Stimulated activated CD4-positive, alpha-beta T cell treated with anti-CD3 and anti-CD28 coated beads, TNF-alpha, amount 100 ng/mL, for 1 hour (primary cell): Measurements from ENCODE around the gene RPTOR.

Experiments
- DNase-seq, 3 donors: peaks; one replicate each; pipeline ENCODE4 v3.0.0-alpha.2; 2020; ENCODE audit warnings: low read depth in 3 of 3, low spot score in 1 of 3

RPTOR gene

DNA sequence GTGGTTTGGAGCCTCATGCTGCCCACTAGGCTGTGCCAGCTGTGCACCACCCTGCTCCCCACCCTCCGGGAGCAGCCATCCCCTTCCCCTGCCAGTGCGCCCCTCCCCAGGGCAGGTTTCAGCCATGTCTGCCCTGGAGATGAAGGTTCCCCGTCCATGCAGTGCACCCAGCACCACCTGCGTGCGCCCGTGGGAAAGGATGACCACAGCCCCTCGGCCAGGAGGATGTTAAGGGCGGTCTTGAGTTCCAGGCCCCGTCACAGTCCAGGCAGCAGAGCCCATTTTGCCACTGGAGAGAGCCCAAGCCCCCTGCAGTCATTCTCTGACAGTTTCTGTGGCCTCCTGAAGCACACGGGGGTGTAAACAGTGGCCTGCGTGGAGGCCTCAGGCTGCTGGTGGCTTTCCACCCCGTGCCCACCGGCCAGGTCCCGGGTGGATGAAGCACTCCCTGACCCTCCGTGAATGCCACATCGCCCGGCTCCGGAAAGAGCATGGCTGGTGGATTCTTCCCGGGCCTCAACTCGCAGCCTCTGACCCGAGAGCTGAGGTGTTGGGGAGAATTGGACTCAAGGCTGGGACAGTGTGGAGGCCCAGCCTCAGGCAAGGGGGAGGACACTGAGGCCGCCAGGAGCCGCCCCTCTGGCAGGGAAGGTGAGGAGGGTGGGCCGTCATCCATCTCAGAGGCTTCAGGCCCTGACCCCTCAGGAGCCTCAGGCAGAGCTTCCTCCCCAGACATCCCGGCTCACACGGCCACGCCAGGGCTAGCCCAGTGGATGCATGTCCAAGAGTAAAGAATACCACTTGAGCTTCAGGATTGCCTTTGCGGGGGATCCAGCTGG is 377.3 kb downstream of the RPTOR start:
- no peak for DNase-seq

DNA sequence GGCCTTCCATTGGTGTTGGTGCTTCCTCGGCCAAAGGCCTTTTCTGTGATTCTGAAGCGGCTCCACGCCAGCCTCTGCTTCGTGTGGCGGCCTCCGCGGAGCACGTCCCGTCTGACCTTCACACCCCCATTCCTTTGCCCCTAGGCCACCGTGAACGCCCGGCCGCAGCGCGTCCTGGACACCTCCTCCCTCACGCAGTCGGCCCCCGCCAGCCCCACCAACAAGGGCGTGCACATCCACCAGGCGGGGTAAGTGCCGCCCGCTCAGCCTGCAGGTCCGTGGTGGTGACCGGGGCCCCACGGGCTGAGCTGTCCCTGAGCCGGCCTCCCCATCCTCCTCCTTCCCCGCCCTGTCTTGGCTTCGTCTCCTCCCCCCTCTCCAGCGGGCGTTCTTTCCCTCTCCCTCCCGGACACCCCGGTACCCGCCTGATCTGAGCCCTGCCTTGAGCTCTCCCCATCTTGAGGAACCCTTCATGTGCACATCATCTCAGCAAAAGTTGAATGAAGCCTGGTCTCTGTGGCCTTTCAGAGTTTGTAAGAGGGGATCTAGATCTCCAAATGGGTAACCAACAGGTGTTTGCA is 378.0 kb downstream of the RPTOR start:
- DNase-seq, result no peak

DNA sequence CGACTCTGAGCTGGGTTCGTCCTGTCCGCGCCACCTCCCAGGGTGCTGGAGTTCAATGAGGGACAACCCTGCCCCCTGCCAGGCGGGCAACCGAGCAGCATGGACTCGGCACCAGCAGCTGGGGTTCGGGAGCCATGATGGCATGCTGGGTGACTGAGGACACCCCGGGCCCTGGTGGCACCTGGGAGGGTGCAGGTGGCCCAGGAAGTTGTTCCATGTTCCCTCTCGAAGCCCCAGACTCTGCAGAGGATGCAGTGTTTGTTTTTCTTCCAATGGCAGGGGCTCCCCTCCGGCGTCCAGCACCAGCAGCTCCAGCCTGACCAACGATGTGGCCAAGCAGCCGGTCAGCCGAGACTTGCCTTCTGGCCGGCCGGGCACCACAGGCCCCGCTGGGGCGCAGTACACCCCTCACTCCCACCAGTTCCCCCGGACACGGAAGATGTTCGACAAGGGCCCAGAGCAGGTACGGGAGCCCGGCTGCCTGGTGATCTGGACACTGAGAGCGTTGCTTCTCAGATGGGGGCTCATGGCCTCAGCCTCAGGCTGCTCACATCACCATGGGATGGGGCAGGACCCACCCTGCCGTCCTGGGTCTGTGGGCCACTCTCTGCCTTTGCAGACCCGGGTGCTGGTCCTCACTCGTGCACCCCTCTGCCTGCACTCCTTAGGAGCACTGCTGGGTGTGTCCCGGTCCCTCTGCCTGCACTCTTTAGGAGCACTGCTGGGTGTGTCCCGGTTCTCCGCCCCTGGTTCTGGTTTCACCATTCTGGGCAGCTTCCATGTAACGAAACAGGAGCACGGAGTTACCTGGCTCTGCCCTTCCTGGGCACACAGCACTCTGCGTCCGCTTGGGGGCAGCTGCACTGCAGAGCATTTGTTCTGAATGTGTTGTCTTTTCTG is 378.8 kb downstream of the RPTOR start:
- DNase-seq, result no peak

DNA sequence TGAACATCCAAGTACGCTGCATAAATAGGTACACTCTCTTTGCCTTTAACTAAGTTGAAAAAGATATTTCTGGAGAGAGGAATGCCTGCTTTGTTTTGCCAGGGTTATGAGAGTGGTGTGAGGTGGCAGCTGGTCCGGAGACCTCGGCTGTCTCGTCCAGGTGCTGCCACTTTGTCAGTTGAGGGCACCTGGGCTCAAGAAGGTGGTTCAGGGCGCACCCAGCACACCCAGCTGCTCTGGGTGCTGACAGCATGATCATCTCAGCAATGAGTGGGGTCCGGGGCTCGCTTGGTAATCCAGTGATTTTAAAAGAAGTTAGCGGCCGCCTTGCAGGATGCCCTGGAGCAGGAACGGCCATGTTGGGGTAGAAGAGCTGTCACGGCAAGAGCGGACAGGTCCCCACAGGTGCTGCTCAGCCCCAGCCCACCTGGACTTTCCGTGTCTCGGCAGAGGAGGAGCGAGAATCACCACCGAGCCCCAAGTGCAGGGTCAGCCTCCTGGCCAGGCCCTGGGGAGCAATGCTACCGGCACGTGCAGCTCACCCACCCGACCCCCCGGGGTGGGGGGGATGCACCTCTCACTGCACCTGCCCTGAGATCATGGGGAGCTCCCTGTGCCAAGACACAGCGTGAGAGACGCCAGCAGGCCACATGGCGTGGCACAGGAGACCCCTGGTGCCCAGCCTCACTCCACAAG is 379.6 kb downstream of the RPTOR start:
- no peak for DNase-seq

DNA sequence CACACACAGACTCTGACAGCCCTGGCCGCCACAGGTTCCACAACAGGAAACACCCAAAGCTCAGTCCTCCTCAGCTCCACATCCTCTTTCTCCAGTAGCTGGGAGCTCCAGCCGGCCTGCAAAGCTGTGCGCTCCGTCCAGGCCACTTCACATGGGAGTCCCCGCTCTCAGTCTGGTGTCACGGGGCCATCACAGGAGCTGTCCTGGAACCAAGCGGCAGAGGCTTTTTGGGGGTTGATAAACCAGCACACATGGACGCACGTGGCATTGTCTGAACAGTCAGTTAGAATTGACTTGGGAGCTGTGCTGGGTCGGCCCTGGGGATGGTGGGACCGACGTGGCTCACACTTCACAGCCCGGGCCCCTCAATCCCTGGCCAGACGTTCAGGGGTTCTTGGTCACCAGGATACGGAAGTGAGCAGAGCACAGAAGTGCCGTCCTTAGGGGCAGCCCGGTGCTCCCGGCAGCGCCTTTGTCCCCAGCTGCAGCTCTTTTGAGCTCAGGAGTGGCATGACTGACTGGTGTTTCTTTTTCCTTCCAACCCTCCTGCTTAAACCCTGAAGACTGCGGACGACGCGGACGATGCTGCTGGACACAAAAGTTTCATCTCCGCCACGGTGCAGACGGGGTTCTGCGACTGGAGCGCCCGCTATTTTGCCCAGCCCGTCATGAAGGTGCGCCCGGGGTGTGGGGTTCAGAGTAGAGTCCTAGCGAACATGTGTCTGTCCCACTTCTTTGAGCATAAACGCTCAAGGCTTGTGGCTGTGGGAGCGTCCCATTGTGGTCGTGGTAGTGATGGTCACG is 380.4 kb downstream of the RPTOR start:
- no peak for DNase-seq

DNA sequence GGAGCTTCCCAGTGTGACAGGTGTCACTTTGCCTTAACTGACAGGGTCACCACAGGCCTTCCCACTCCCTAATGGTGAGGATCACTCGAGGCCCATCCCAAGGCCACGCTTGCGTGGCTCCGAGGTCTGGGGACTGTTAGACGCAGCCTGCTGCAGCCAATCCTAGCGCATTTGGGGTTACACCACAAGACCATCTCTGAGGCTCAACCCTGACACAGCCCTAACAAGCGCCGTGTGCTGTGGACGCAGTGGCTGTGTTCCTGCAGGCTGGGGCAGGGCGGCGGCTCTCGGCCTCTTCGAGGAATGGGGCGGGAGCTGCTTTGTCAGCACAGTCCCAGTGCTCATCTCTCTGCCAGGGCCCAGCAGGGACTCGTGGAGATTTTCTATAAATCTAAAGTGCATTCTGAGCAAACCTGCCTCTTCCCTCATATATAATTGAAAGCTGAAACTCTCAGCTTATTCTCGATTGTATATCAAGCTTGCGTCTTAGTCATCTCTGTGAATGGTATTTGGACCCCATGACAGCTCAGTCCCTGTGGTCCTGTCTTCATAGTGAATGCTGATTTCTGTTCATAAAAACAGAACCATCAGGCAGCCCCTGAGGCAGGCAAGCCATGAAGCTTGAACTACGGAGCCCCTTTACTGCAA is 381.2 kb downstream of the RPTOR start:
- no peak for DNase-seq

DNA sequence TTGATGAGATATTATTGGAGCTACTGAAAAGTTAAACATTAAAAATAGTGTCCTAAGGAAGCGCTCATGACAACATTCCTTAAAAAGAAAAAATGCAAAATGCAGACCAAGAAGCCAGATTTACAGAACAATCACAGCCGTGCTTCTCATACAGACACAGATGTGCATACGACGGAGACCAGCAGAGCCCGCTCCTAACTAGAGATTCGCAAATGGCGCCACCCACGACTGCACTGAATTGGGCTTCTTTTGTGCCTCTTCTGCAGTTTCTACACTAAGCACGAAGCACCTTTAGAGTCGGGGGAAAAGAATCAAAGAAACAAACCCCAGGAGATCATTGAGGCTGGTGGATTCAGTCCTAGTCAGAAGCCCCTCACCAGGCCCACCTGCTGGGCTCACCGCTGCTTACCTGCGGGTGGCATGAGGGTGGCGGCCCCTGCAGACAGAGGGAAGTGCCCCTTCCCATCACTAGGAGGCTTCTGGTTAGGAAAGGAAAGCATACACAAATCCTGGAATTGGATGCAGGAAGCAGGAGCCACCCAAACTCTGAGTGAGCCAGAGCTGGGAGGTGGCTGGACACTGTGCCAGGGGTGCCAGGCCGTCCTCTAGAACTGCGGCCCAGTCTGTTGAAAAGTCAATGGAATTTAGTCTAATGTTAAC is 382.1 kb downstream of the RPTOR start:
- DNase-seq, result no peak

DNA sequence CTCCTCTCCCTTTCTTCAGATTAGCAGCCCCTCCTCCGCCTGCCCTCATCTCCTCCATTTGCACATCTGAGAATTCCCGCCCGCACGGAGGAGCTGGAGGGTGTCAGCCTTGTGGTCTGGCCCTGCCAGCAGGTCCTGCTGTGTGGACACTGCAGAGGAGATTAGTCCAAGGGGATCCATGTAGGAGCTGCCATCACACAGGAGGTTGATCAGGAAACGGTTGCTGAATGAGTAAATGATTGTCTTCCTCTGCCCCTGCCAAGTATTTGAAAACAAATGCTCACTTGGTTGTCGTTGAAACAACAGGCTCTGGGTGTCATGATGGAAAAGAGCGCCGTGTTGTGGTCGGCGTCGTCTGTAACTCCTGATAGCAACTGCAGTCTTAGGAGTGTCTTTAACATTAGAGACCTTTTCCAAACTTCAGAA is 383.2 kb downstream of the RPTOR start:
- DNase-seq, result no peak

DNA sequence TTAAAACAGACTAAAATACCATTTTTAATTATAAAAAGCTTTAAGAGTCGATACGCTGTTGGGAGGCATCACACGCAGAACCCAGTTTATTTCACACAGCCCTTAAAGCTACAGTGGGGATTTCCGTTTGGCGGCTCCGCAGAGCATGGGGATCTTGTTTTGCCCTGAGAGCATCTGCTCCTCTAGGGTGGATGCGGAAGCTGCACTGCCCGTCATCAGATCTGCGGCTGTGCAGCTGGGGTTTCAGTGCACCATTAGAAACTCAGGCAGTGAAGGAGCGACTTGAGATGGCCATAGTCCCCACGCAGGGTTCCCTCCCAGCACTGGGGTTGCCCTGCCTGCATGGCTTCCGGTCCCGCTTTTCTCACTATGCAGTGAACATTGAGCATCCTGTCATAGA is 384.8 kb downstream of the RPTOR start:
- DNase-seq, result no peak

DNA sequence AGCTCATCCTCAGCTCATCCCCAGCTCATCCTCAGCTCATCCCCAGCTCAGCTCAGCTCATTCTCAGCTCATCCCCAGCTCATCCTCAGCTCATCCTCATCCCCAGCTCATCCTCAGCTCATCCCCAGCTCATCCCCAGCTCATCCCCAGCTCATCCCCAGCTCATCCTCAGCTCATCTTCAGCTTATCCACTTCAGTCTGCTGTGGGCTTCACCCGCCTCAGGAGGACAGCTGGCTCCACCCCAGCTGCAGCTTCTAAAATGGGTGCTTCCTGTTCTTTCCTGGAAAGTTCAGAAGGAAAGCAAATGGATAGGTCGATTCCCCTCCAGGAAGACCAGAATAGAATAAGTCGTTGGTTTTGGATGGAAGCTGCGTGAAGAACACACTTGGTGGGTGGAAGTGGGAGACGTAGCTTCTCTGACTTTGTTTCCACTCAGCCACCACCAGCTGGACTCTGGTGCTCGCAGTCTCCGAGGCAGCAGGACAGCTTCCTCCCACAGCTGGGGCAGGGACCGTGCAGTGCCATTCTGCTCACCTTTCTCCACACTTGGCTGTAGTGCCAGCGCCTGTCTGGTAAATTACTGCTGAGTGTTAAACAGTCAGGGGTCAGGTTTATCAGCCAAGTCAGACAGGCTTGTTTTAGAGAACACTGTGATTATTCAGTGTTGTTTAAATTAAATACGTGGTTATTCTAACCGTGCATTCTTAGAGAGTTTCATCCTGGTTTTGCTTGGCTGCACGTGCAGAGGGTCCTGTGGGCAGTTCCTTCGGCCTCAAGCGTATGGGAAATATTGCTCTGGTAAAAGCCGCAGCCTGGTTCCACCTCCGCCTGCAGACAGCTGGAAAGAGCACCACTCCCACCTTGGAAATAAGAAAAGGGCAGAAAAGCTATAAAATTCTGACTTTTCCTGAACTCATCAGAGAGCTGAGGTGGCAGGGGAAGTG is 386.0 kb downstream of the RPTOR start:
- DNase-seq, result no peak

DNA sequence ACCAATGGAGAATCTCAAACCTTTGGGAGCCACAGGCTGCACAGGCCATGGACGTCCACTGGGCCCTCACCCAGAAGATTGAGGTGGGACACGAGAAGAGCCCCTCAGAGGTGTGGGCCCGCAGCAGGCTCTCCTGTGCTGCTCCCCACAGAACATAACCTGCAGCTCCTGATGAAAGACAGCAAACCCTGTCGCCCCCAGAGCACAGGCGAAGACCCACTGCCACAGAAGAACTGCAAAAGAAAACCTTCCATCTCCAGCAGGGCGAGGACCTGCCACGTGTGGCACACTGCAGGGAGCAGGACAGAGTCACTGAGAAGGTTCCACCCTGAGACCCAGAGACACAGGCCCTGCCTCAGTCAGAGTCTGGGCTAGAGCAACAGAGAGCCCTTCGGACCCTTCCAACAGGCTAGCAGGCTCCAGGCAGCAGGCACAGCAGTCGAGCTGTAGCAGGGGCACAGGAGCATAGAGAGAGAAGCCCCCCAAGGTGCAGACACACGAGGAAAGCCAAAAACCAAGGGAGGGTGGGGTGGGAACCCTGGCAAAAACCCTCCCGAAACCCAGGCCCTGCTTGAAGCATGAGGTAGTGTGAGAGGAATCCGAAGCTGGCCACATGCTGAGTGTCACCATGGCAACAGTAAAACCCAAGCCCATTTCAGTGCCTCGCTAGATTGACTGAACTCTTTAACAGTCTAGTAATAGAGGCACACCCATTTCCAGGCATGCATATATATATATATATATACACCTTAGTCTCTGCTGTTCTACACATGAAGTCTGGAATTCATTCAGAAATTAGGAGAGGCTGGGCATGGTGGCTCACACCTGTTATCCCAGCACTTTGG is 387.0 kb downstream of the RPTOR start:
- no peak for DNase-seq

DNA sequence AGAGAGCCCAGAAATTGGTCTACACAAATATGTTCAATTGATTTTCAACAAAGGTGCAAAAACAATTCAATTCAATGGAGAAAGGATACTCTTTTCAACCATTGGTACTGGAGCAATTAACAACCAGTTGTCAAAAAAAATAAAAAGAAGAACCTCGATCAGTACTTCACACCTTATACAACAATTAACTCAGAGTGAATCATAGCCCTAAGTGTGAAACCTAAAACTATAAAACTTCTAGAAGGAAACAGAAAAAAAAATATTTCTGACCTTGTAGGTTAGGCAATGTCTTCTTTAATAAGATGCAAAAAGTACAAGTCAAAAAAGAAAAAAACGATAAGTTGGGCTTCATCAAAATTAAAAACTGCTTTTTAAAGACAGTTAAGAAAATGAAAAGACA is 390.9 kb downstream of the RPTOR start:
- no peak for DNase-seq

DNA sequence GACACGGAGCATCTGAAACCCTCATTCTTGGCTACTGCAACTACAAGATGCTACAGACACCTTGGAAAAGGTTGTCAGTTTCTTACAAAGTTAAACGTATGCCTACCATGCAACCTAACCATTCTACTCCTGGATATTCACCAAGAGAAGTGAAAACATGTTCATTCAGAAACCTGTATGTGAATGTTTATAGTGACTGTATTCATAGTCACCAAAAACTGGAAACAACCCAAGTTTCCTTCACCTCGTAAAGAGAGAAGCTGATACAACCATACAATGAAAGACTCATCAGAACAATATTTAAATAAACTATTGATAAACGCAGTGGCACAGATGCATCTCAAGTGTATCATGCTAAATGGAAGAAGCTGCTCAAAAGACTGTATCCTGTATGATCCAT is 391.6 kb downstream of the RPTOR start:
- no peak for DNase-seq

DNA sequence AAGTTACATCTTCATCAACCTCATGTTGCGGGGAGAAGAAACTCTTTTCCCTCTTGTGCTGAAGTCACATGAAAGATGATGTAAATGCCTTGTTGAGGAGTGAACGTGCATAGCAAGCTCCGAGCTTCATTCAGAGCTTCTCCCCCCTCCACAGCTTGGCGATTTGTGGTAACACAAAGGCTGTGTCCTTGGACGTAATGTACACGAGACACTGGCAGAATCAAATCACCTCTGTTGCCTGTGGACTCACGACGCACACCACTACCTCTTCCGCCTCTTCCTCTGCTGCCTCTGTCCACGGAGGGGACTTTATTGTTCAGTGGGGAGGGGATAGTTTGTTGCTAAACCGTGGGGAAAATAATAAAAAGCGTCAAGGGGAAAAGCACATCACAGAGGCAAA is 392.1 kb downstream of the RPTOR start:
- DNase-seq, result no peak

DNA sequence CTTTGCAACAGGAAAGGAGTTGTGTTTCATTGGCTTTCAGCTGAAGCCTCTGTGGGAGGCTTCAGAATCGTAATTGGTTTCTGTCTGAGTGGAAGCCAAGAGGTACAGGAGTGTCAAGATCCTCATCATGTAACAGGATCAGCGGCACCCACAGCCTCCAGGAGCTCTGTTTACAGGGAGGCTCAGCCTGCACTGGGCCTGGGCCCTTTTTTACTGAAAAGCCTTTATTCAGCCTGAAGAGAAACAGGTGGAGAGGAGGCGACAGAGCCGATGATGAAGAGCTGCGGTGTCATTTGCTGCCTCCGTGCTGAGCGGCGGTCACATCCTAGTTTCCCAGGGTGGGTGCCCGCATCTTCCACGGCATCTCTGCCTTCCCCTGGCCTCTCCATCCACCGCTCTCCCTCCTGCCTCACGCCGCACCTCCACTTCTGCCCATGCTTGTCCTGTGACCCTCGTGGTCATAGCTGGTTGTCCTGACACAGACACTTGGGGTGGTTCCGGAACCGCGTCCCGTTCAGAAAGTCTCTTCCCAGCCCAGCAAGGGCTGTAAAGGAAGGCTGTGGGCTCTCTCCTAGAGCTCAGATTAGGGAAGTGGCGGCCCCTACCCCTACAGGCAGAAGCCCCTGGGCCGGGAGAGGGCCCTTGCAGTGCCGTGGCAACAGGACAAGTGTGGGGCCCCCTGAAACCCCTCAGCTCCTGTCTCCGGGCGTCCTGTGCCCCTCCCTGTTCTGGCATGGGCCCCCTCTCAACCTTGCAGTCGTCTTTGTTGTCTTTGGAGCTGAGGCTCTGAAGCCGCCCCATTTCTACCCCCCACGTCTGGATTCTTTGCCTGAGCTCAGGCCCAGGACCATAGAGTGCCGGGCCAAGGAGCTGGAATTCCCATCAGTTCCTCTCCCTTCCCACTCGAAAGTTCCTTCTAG is 393.1 kb downstream of the RPTOR start:
- no peak for DNase-seq

DNA sequence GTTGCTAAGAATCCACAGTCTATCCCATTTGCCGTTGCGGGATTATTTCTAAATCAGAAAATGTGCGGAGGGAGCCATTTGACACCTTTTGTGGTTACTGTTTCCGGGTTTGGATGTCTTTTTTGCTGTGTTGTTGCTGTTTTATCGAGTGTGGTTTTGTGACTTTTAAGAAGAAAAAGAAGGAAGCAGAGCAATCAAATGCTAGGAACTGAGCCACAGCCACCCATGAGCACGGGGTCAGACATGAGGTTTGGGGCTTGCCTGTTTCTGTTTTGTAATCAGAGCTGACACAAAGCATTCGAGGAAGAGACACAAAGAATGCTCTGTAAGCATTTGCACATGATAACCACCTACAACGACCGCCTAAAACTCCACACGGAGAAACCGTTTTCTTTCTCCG is 393.9 kb downstream of the RPTOR start:
- DNase-seq, result no peak
